SH-SY5Y (cell line): ENCODE data around the gene WDR93.

Experiments used
- GATA2 ChIP-seq: IDR thresholded peaks from 2 replicates; pipeline ENCODE4 v1.6.1; 2011; ENCODE audit warnings: mild to moderate bottlenecking, low read depth, low read length
- GATA3 ChIP-seq: IDR thresholded peaks from 2 replicates; pipeline ENCODE4 v1.6.1; 2011; ENCODE audit warnings: low read depth, mild to moderate bottlenecking, low read length, moderate library complexity

WDR93 gene

DNA sequence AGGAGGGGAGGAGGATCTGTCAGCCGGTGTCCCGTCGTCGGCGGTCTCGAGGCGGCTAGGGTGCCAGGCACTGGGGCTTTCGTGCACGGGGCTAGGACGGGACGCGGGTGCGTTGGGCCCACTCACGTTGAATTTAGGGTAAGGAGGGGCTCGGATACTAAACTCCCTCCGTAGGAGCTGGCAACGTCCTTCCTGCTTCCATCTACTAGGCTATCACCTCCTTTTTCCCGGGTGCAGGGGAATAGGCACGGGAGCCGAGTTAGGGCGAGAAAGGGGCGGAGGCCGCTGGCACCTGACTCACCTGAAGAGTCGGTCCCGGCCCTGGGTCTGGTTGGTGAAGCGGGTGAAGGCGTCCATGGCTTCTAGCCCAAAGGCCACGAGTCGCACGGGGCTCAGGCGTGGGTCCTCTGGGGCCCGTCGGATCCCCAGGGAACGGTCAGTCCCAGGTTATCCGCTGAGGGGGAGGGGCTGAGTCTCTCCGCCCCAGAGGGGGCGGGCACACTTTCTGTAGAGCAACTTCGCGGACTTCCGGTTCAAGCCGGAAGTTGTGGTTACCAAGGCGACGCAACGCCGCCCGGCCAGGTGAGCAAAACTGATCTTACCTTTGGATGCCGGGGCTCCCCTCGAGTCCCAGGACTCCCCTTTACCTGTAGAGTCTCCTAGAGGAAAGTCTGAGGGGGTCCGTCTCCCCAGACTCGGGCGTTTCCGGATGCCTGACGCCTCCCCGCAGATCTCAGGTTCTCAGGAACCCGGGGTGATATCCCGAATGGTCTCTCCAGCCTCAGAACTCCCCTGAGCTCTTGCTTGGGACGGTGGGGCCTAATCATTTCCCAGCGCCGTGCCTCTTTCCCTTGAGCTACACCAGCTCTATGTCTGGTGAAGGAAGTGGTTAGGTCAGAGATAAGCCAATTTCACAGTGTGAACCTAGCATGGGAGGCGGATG is at the start of gene WDR93, which contains the start of gene PEX11A:
Gene WDR93, plus strand, starts transcription at position 536 of the 943 bp plus-strand sequence. CDS start 10,936 bp downstream, outside the sequence.
Gene PEX11A, minus strand, starts transcription at position 479 of the 943 bp plus-strand sequence. Its CDS starts 122 bp downstream, at position 357.
- no peak; the same call in 1 of the 2 replicates for TF ChIP-seq GATA2
- TF ChIP-seq GATA3: no peak

DNA sequence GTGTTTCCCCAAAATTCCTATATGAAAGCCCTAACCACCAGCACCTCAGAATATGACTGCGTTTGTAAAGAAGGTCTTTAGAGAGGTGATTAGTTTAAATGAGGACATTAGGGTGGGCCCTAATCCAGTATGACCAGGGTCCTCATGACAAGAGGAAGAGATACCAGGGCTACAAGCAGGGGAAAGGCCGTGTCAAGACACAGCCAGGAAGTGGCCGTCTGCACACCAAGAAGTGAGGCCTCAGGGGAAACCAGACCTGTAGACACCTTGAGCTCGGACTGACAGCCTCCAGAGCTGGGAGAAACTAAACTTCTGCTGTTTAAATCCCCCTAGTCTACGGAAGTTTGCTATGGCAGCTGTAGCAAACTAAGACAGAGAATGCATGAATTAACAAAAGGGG is 49.6 kb upstream of the WDR93 start:
- TF ChIP-seq GATA3 (no peak), GATA2 (no peak)

DNA sequence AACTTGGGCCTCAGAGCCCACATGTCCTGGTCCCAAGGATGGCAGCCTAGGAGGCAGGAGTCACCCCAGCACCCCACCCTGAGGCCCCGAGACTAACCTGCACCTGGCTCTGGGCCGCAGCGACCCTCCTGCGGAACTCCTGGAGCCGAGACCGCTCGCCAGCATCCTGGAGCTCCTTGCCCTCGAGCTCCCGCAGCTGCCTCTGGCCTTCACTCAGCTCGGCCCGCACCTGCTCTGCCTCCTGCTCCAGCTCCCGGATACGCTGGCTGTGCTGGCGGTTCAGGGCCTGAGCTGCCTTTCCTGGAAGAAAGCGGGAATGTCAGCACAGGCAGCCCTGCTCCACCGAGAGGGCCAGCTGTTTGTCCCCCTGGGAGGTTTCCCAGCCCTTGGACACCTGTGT is 48.5 kb upstream of the WDR93 start:
- TF ChIP-seq GATA2: no peak
- TF ChIP-seq GATA3: no peak

DNA sequence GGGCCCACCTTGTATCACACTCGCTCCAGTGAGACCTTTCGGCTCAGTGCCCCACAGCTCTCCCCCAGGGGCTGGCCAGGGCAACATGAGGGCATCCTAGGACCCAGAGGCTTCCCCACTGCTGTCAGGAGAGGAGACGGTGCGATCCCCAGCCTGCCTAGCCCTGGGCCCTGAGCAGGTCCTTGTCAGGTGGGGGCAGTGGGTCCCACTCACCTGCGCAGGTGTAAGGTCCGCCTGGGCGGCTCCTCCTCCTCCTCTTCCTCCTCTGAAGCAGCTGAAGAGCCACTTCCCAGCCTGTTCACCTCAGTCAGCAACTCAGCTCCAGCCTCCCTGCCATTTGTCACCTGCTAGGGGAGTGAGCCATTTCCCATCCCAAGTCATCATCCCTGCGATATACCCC is 44.9 kb upstream of the WDR93 start:
- TF ChIP-seq GATA2: no peak
- no peak for TF ChIP-seq GATA3

DNA sequence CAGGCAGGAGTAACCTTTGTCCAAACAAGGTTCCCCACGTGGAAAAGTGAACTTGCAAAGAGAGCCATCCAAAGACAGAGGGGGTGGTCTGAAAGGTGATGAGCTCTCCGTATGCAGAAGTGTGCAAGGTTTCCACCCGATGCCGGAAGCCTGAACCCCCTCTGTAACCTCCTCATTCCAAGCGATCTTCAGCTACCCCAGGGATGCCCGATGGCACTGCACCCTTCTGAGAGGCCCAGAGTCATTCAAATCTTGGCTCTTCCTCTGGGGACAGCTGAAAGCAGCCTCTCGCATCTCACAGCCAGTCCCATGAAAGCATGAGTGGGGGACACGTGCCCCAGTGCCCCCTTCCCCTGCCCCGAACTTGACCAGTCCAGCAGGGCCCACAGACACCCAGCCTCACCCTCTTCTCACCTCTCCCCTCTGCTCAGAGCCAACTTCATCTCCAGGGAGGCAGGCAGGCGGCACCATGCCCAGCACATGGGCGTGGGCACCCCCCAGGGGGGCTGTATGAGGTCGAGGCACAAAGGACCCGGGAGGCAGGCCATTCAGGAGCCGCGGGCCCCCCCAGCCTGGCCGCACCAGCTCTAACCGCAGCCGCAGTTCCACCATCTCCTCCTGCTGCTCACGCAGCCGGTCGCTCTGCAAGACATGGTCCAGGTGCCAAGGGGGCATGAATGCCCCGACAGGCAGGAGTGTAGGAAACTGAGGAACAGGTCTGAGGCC is 44.0 kb upstream of the WDR93 start:
- TF ChIP-seq GATA2 (no peak), GATA3 (no peak)

DNA sequence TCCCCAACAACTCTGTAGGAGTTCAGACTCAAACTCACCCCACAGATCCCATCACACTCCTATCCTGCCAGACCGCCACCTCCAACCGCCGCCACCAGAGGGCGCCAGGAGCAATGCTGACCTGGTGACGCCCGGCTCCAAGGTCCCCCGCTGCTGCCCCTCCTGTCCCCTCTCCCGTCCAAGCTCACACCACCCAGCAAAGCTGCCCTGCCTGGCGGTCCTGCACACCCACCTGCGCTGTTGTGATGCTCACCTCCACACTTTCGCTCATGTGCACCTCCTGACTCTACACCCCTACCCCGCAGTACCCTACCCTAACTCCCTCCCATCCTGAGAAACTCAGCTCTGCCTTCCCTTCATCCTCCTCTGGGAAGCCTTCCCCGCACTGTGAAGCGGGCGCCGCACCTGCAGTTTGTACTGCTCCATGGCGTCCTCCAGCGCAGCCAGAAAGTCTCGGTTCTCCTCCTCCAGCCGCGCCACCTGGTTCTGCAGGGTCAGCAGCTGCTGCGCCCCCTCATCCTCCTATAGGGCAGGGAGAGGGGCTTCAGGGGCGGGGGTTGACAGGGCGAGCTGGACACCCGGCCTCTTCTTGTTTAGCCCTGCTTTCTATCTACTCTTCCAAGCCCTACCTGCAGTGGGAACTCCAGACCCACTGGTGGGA is 43.3 kb upstream of the WDR93 start:
- TF ChIP-seq GATA3 (no peak), GATA2 (no peak)

DNA sequence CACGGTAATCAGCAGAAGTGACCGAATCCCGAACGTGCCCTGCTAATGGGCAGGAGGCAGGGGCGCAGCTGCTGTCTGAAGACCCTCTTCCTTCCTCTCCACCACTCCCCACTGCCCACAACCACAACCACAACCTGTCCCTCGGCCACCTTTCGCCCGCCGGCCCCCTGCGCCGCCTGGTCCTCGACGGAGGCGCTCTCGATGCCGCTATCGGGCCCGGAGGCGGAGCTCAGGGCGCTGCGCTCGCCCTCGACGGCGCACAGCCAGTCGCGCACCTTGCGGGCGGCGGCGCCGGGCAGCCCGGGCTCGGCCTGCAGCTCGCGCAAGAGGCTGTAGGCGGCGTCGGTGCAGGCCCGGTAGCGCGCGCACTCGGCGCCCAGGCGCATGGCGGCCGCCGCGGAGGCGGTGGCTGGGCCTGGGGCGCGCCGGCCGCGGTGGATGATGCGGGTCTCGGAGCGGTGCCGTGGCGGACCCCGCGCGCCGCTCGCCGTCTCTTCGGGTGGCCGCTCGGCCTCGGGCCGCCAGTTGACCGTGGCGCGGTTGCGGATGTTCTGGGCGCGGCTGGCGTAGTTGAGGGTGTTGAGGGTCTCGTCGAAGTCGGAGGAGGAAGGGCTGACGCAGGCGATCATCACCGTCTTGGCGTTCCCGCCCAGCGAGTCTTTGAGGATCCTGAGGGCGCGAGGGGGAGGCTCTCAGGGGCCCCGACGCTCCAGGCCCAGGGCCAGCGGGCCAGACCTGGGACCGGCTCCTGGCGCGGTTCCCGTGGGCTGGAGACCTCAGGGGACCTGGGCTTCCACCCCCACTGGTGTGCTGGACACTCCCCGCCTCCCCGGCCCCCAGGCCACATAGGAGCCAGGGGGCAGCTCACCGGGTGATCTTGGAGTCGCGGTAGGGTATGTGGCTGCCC is 42.3 kb upstream of the WDR93 start:
- TF ChIP-seq GATA2 (no peak), GATA3 (no peak)

DNA sequence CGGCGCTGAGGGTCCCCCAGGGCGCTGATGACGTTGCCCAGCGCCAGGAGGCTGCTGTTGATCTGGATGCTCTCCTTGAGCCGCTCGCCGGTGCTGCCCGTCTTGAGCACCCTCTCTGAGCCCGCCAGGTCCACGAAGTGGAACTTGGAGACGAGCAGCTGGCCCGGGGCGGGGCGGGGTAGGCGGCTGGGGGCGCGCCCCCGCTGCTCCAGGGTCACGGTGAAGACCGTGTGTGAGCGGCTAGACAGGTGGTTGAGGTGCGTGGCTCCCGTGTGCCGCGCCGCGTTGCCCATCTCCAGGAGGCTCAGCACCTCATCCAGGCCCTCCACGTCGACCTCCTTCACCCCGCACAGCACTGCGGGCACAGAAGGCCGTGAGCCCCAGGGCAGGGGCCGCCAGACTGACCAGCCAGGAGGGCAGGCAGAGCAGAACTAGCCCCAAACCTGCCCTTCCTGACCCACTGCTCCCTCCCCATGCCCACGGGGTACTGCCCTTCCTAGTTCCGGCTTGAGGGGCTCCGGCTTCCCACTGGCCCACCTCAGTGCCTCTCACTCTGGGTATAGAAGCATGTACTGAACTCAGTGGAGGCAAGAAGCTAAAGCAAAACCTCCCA is 41.5 kb upstream of the WDR93 start:
- no peak for TF ChIP-seq GATA3
- no peak for TF ChIP-seq GATA2

DNA sequence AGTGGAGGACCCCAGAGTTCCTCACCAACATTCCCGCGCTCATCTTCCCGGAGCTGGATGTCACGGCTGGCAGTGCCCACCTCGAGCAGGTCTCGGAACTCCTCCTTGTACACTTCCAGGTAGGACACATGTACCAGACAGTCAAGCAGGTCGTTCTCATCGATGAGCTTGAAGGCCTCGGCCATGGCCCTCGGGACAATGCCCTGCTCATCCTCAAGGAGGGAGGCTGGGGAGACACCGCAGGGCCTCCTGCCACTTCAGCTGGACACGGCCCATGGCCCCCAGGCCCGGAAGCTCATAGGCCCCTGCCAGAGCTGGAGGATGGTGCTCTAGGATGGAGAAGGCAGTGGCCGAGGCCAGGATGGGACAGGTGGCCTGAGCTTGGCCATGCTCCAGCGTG is 40.9 kb upstream of the WDR93 start:
- TF ChIP-seq GATA3: no peak

DNA sequence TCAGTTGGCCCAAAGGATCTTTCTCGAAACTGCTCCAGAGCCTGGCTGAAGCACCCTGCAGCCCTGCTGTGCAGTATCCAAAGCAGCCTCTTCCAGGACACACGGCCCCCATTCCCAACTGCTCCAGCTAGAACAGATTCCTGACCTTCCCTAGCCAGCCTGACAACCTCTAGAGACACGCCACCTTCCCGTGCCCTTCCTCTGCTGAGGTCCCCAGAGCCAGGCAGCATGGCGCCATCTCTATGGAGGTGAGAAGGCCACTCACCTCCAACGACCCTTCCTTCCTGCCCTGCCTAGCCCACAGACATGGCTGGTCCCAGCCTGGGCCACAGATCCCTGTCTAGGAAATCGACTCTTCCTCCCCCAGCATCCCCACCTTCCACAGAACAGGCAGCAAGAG is 38.5 kb upstream of the WDR93 start:
- TF ChIP-seq GATA2: no peak
- no peak for TF ChIP-seq GATA3

DNA sequence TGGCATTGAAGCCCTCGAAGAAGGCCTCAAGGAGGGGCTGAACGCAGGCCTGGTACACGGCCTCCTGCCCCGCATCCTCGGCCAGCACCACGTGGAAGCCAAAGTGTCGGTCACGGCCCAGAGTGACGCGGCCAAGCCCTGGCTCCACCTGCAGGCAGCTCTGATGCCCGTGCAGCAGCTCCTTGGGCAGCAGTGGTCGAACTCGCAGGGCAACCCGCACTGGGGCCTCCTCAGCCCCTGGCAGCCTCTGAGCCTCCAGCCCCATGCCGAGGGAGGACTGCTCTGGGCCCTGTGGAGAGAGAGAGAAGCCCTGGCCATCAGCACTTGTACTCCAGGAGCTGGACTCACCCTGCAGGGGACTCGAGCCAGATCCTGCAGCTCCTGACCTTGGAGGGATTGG is 37.9 kb upstream of the WDR93 start:
- TF ChIP-seq GATA3 (no peak), GATA2 (no peak)

DNA sequence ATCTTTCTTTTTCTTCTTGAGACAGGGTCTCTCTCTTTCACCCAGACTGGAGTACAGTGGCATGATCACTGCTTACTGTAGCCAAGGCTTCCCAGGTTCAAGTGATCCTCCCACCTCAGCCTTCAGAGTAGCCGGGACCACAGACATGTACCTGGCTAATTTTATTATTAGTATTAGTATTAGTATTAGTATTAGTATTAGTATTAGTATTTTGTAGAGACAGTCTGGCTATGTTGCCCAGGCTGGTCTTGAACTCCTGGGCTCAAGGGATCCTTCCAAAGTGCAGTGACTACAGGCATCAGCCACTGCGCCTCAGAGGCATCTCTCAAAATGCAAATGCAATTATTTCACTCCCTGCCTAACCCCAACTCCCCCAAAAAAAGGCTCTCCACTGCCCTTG is 37.0 kb upstream of the WDR93 start:
- TF ChIP-seq GATA3: no peak
- TF ChIP-seq GATA2: no peak

DNA sequence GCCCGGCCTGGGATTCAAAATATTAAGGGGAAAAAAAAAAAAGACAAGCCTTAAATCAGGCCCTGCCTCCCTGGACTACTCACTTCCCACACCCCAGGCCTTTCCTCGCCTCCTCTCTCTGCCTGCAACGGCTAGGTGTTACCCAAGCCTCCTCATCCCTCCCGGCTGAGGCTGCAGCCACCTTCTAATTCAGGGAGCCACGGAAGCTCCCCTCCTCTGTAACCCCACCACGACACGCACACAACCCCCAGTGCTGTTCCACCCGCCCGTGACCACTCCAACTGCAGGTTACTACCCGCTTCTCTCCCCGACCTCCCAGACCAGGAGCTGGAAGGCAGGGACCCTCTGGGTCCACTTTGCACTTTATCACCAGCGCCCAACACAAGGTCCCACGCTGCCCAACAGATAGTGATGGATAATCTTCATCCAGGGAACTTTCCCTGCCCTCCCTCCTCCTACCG is 36.3 kb upstream of the WDR93 start:
- no peak for TF ChIP-seq GATA3
- TF ChIP-seq GATA2: no peak
